HEK293T (cell line): ENCODE results near the gene CDH4.

Experiments
- CTCF ChIA-PET: fragments of 350-600 bp; formaldehyde crosslinking; extraction: SDS; loops from one replicate; lab custom pipeline; 2021; ENCODE audit warnings: antibody characterized with exemption, inconsistent platforms; lab: Yijun Ruan, JAX
- POLR2A ChIA-PET: fragments of 350-600 bp; formaldehyde crosslinking; extraction: SDS; loops from one replicate; lab custom pipeline; 2020; ENCODE audit warnings: antibody characterized with exemption, inconsistent platforms; lab: Yijun Ruan, JAX
- DNase-seq: peaks from one replicate; pipeline ENCODE4 v3.0.0; 2012; ENCODE audit warnings: mixed read lengths; ENCODE audit errors: extremely low spot score
- ARNT ChIP-seq: fragments of 450-650 bp; IDR thresholded peaks from 2 replicates; pipeline ENCODE4 v1.6.1; 2017; ENCODE audit warnings: mild to moderate bottlenecking
- BHLHE40 ChIP-seq: fragments of 450-650 bp; IDR thresholded peaks from 2 replicates; pipeline ENCODE4 v1.6.1; 2016; ENCODE audit warnings: mild to moderate bottlenecking, moderate library complexity, borderline replicate concordance
- CTBP1 ChIP-seq: fragments of 450-650 bp; IDR thresholded peaks from 2 replicates; pipeline ENCODE4 v1.6.1; 2016; ENCODE audit warnings: borderline replicate concordance
- ELF4 ChIP-seq: fragments of 450-650 bp; IDR thresholded peaks from 2 replicates; pipeline ENCODE4 v1.6.1; 2017; ENCODE audit warnings: antibody characterized with exemption
- FOXA1 ChIP-seq: fragments of 450-650 bp; IDR thresholded peaks from 2 replicates; pipeline ENCODE4 v1.6.1; 2016; ENCODE audit warnings: mild to moderate bottlenecking
- FOXK2 ChIP-seq: fragments of 450-650 bp; IDR thresholded peaks from 2 replicates; pipeline ENCODE4 v1.6.1; 2016; ENCODE audit warnings: mild to moderate bottlenecking
- FOXM1 ChIP-seq: fragments of 450-650 bp; IDR thresholded peaks from 2 replicates; pipeline ENCODE4 v1.6.1; 2017; ENCODE audit warnings: mild to moderate bottlenecking, borderline replicate concordance
- HDGF ChIP-seq: fragments of 450-650 bp; IDR thresholded peaks from 2 replicates; pipeline ENCODE4 v1.6.1; 2017; ENCODE audit warnings: antibody characterized with exemption, borderline replicate concordance
- L3MBTL2 ChIP-seq: fragments of 450-650 bp; conservative IDR thresholded peaks from 2 replicates; pipeline ENCODE4 v1.6.1; 2016; ENCODE audit warnings: mild to moderate bottlenecking
- LEF1 ChIP-seq: fragments of 450-650 bp; IDR thresholded peaks from 2 replicates; pipeline ENCODE4 v1.6.1; 2017; ENCODE audit warnings: mild to moderate bottlenecking, borderline replicate concordance
- NFRKB ChIP-seq: fragments of 450-650 bp; IDR thresholded peaks from 2 replicates; pipeline ENCODE4 v1.6.1; 2016; ENCODE audit warnings: mild to moderate bottlenecking, moderate library complexity
- PKNOX1 ChIP-seq: fragments of 450-650 bp; IDR thresholded peaks from 2 replicates; pipeline ENCODE4 v1.6.1; 2016
- SP1 ChIP-seq: fragments of 450-650 bp; IDR thresholded peaks from 2 replicates; pipeline ENCODE4 v1.6.1; 2017
- SUZ12 ChIP-seq: fragments of 450-650 bp; IDR thresholded peaks from 2 replicates; pipeline ENCODE4 v1.6.1; 2016; ENCODE audit warnings: mild to moderate bottlenecking
- TARDBP ChIP-seq: fragments of 450-650 bp; IDR thresholded peaks from 2 replicates; pipeline ENCODE4 v1.6.1; 2016
- ZNF384 ChIP-seq: fragments of 450-650 bp; IDR thresholded peaks from 2 replicates; pipeline ENCODE4 v1.6.1; 2016

Gene CDH4

GRCh38 chr20:61576372-61576771, 324.3 kb downstream of the CDH4 start:
- TF ChIP-seq CTBP1 = no peak
- TF ChIP-seq ELF4 = no peak
- no peak for TF ChIP-seq SUZ12
- no peak for TF ChIP-seq TARDBP
- TF ChIP-seq LEF1 = no peak
- TF ChIP-seq ARNT = no peak
- TF ChIP-seq FOXK2 = no peak
- no peak for TF ChIP-seq BHLHE40
- no peak for TF ChIP-seq NFRKB
- POLR2A ChIA-PET = no interaction called here
- no peak for DNase-seq
- CTCF ChIA-PET = no interaction called here

DNA sequence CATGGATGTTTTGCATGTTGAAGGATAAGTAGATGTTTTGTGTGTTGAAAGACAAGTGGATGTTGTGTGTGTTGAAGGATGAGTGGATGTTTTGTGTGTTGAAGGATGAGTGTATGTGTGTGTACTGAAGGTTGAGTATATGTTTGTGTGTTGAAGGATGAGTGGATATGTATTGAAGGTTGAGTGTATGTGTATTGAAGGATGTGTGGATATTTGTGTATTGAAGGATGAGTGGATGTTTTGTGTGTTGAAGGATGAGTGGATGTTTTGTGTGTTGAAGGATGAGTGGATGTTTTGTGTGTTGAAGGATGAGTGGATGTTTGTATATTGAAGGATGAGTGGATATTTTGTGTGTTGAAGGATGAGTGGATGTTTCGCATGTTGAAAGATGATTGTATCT, 325.0 kb downstream of the CDH4 start:
- ChIA-PET POLR2A (no interaction called here), CTCF (no interaction called here)
- no peak for DNase-seq
- TF ChIP-seq SP1 (no peak), NFRKB (no peak), BHLHE40 (no peak)

DNA sequence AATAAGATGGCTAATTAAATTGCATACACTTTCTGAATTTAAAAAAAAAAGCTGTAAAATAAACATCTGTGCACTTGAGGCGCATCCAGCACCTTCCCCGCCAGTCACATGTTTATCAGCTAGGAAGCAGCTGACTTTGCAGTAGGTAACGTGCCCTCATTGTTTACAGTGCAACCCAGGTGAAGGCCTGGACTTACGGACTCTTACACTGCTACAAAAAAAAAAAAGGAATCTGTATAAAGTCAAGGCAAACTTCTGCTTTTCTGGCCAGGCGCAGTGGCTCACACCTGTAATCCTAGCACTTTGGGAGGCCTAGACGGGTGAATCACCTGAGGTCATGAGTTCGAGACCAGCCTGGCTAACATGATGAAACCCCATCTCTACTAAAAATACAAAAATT, 327.8 kb downstream of the CDH4 start:
- POLR2A ChIA-PET = no interaction called here
- TF ChIP-seq PKNOX1 (no peak), SUZ12 (no peak), FOXA1 (no peak), L3MBTL2 (no peak), NFRKB (no peak), ZNF384 (no peak)
- CTCF ChIA-PET = no interaction called here
- no peak for DNase-seq

- DNase-seq = no peak
- no peak for TF ChIP-seq SP1
- TF ChIP-seq FOXA1 = no peak
- no peak for TF ChIP-seq SUZ12
- no peak for TF ChIP-seq ZNF384
- no peak for TF ChIP-seq NFRKB
- no peak for TF ChIP-seq ARNT
- TF ChIP-seq ELF4 = no peak
- TF ChIP-seq HDGF = no peak
- no peak for TF ChIP-seq FOXM1
- ChIA-PET CTCF (no interaction called here), POLR2A (no interaction called here)
These were observed 329.1 kb downstream of the CDH4 start for GRCh38 chr20:61580958-61581824.

DNA sequence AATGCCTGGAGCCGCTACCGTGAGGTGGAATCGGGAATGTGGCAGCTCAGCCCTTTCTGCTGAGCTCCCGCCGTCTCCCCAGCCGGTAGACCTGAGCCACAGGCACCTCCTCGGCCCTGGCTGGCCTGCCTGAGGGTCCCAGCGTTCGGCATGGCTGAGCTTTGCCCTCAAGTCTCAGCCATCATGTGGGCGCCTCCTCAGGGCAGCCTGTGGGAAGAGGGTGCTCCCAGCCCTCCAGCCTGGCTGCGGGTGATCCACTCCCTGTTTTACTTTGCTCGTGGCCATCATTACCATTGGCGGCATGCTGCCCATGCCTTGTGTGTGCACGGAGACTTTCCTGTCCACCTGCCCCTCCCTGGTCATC, 329.7 kb downstream of the CDH4 start:
- ChIA-PET CTCF (no interaction called here), POLR2A (no interaction called here)
- no peak for DNase-seq
- TF ChIP-seq ELF4 (no peak), SUZ12 (no peak), FOXA1 (no peak), TARDBP (no peak), FOXM1 (no peak), SP1 (no peak), BHLHE40 (no peak), LEF1 (no peak), L3MBTL2 (no peak), ZNF384 (no peak)

- CTCF ChIA-PET = no interaction called here
- POLR2A ChIA-PET = no interaction called here
These were observed 330.3 kb downstream of the CDH4 start for GRCh38 chr20:61582196-61582923.

More at GRCh38 chr20:61582196-61582923, 330.3 kb downstream of the CDH4 start:
- DNase-seq = no peak
- no peak for TF ChIP-seq BHLHE40
- TF ChIP-seq HDGF = no peak
- no peak for TF ChIP-seq ARNT
- TF ChIP-seq FOXA1 = no peak
- TF ChIP-seq ELF4 = no peak
- TF ChIP-seq SUZ12 = no peak
- TF ChIP-seq PKNOX1 = no peak
- no peak for TF ChIP-seq CTBP1
- no peak for TF ChIP-seq LEF1
- TF ChIP-seq SP1 = no peak
- TF ChIP-seq FOXM1 = no peak
